Measurements from ENCODE around the gene KCNMA1. TPM values are rescaled to one million over a fixed set of nuclear protein-coding genes. Genes with fewer than 3 reads are reported as not detected.

Gene KCNMA1
- total RNA-seq, 1 donor from 2014 or later: 0.21 TPM

GRCh38 chr10:77448226-77448625 is 189.4 kb downstream of the KCNMA1 start:
- H3K4me3 Mint-ChIP-seq (ENCODE audit: low read depth): no peak overlapping the region
- H3K36me3 Mint-ChIP-seq (ENCODE audit: low read depth): no peaks in the 10 kb centered on the region
- no peak for DNase-seq (ENCODE audit: low spot score)
- H3K27ac Mint-ChIP-seq: no peak overlapping the region
- H3K9me3 Mint-ChIP-seq: no peaks in the 10 kb centered on the region
- H3K4me1 Mint-ChIP-seq (ENCODE audit: low read depth): no peaks in the 10 kb centered on the region
- intact Hi-C loops (cut with micrococcal nuclease): no loop called here
- no peaks in the 10 kb centered on the region for H3K27me3 Mint-ChIP-seq (ENCODE audit: low read depth)

GRCh38 chr10:77446700-77447099 is 190.9 kb downstream of the KCNMA1 start:
- H3K27ac Mint-ChIP-seq: no peak overlapping the region
- H3K9me3 Mint-ChIP-seq: no peaks in the 10 kb centered on the region
- DNase-seq (ENCODE audit: low spot score): no peak

GRCh38 chr10:77445547-77445946 is 192.1 kb downstream of the KCNMA1 start:
- no peak for DNase-seq (ENCODE audit: low spot score)
- no peaks in the 10 kb centered on the region for H3K36me3 Mint-ChIP-seq (ENCODE audit: low read depth)
- intact Hi-C loops (cut with micrococcal nuclease): no loop called here
- H3K4me1 Mint-ChIP-seq (ENCODE audit: low read depth): no peaks in the 10 kb centered on the region
- no peaks in the 10 kb centered on the region for H3K27me3 Mint-ChIP-seq (ENCODE audit: low read depth)
- H3K9me3 Mint-ChIP-seq: no peaks in the 10 kb centered on the region
- no peak overlapping the region for H3K4me3 Mint-ChIP-seq (ENCODE audit: low read depth)
- H3K27ac Mint-ChIP-seq: no peak overlapping the region

More at GRCh38 chr10:77446700-77447099, 190.9 kb downstream of the KCNMA1 start:
- Mint-ChIP-seq H3K4me3 (ENCODE audit: low read depth) (no peak overlapping the region), H3K36me3 (ENCODE audit: low read depth) (no peaks in the 10 kb centered on the region), H3K4me1 (ENCODE audit: low read depth) (no peaks in the 10 kb centered on the region), H3K27me3 (ENCODE audit: low read depth) (no peaks in the 10 kb centered on the region)
- intact Hi-C loops (cut with micrococcal nuclease): no loop called here

- Mint-ChIP-seq H3K36me3 (ENCODE audit: low read depth) (no peaks in the 10 kb centered on the region), H3K9me3 (no peaks in the 10 kb centered on the region), H3K4me1 (ENCODE audit: low read depth) (no peaks in the 10 kb centered on the region), H3K27me3 (ENCODE audit: low read depth) (no peaks in the 10 kb centered on the region), H3K4me3 (ENCODE audit: low read depth) (no peak overlapping the region), H3K27ac (no peak overlapping the region)
- no peak for DNase-seq (ENCODE audit: low spot score)
- intact Hi-C loops (cut with micrococcal nuclease): no loop called here
Measured at GRCh38 chr10:77444041-77444440, 193.6 kb downstream of the KCNMA1 start.

- no peaks in the 10 kb centered on the region for H3K9me3 Mint-ChIP-seq
- H3K36me3 Mint-ChIP-seq (ENCODE audit: low read depth): no peaks in the 10 kb centered on the region
- H3K27ac Mint-ChIP-seq: no peak overlapping the region
- H3K27me3 Mint-ChIP-seq (ENCODE audit: low read depth): no peaks in the 10 kb centered on the region
- intact Hi-C loops (cut with micrococcal nuclease): no loop called here
- DNase-seq (ENCODE audit: low spot score): no peak
- no peak overlapping the region for H3K4me3 Mint-ChIP-seq (ENCODE audit: low read depth)
- no peaks in the 10 kb centered on the region for H3K4me1 Mint-ChIP-seq (ENCODE audit: low read depth)
Measured at GRCh38 chr10:77442699-77443189, 194.9 kb downstream of the KCNMA1 start.

GRCh38 chr10:77441353-77442166 is 196.0 kb downstream of the KCNMA1 start:
- H3K4me3 Mint-ChIP-seq (ENCODE audit: low read depth): no peak overlapping the region
- no peaks in the 10 kb centered on the region for H3K36me3 Mint-ChIP-seq (ENCODE audit: low read depth)
- no peak for DNase-seq (ENCODE audit: low spot score)
- H3K9me3 Mint-ChIP-seq: no peaks in the 10 kb centered on the region
- intact Hi-C loops (cut with micrococcal nuclease): no loop called here
- no peaks in the 10 kb centered on the region for H3K27me3 Mint-ChIP-seq (ENCODE audit: low read depth)
- no peak overlapping the region for H3K27ac Mint-ChIP-seq
- H3K4me1 Mint-ChIP-seq (ENCODE audit: low read depth): no peaks in the 10 kb centered on the region

GRCh38 chr10:77436257-77436975 is 201.2 kb downstream of the KCNMA1 start:
- Mint-ChIP-seq H3K36me3 (ENCODE audit: low read depth) (no peaks in the 10 kb centered on the region), H3K27ac (no peak overlapping the region), H3K4me1 (ENCODE audit: low read depth) (no peaks in the 10 kb centered on the region), H3K27me3 (ENCODE audit: low read depth) (no peaks in the 10 kb centered on the region), H3K4me3 (ENCODE audit: low read depth) (no peak overlapping the region), H3K9me3 (no peaks in the 10 kb centered on the region)
- intact Hi-C loops (cut with micrococcal nuclease): no loop called here
- no peak for DNase-seq (ENCODE audit: low spot score)

- H3K9me3 Mint-ChIP-seq: no peaks in the 10 kb centered on the region
- intact Hi-C loops (cut with micrococcal nuclease): no loop called here
- H3K4me1 Mint-ChIP-seq (ENCODE audit: low read depth): no peaks in the 10 kb centered on the region
- H3K27me3 Mint-ChIP-seq (ENCODE audit: low read depth): no peaks in the 10 kb centered on the region
- DNase-seq (ENCODE audit: low spot score): no peak
- no peak overlapping the region for H3K4me3 Mint-ChIP-seq (ENCODE audit: low read depth)
- no peaks in the 10 kb centered on the region for H3K36me3 Mint-ChIP-seq (ENCODE audit: low read depth)
- no peak overlapping the region for H3K27ac Mint-ChIP-seq
Measured at GRCh38 chr10:77433546-77433945, 204.1 kb downstream of the KCNMA1 start.

GRCh38 chr10:77431980-77432797 is 205.4 kb downstream of the KCNMA1 start:
- Mint-ChIP-seq H3K27me3 (ENCODE audit: low read depth) (no peaks in the 10 kb centered on the region), H3K9me3 (no peaks in the 10 kb centered on the region), H3K36me3 (ENCODE audit: low read depth) (no peaks in the 10 kb centered on the region), H3K27ac (no peak overlapping the region), H3K4me1 (ENCODE audit: low read depth) (no peaks in the 10 kb centered on the region), H3K4me3 (ENCODE audit: low read depth) (no peak overlapping the region)
- intact Hi-C loops (cut with micrococcal nuclease): no loop called here
- DNase-seq (ENCODE audit: low spot score): no peak

- no peaks in the 10 kb centered on the region for H3K27me3 Mint-ChIP-seq (ENCODE audit: low read depth)
- no peak overlapping the region for H3K4me3 Mint-ChIP-seq (ENCODE audit: low read depth)
- no peaks in the 10 kb centered on the region for H3K4me1 Mint-ChIP-seq (ENCODE audit: low read depth)
- DNase-seq (ENCODE audit: low spot score): no peak
- H3K9me3 Mint-ChIP-seq: no peaks in the 10 kb centered on the region
- H3K36me3 Mint-ChIP-seq (ENCODE audit: low read depth): no peaks in the 10 kb centered on the region
- H3K27ac Mint-ChIP-seq: no peak overlapping the region
- intact Hi-C loops (cut with micrococcal nuclease): no loop called here
Measured at GRCh38 chr10:77431209-77431611, 206.4 kb downstream of the KCNMA1 start.

GRCh38 chr10:77430530-77430929 is 207.1 kb downstream of the KCNMA1 start:
- H3K27ac Mint-ChIP-seq: no peak overlapping the region
- no peaks in the 10 kb centered on the region for H3K4me1 Mint-ChIP-seq (ENCODE audit: low read depth)
- H3K36me3 Mint-ChIP-seq (ENCODE audit: low read depth): no peaks in the 10 kb centered on the region
- H3K27me3 Mint-ChIP-seq (ENCODE audit: low read depth): no peaks in the 10 kb centered on the region
- DNase-seq (ENCODE audit: low spot score): no peak
- no peaks in the 10 kb centered on the region for H3K9me3 Mint-ChIP-seq
- no peak overlapping the region for H3K4me3 Mint-ChIP-seq (ENCODE audit: low read depth)
- intact Hi-C loops (cut with micrococcal nuclease): no loop called here

- Mint-ChIP-seq H3K27me3 (ENCODE audit: low read depth) (no peaks in the 10 kb centered on the region), H3K4me3 (ENCODE audit: low read depth) (no peak overlapping the region), H3K4me1 (ENCODE audit: low read depth) (no peaks in the 10 kb centered on the region), H3K36me3 (ENCODE audit: low read depth) (no peaks in the 10 kb centered on the region), H3K9me3 (no peaks in the 10 kb centered on the region), H3K27ac (no peak overlapping the region)
- intact Hi-C loops (cut with micrococcal nuclease): no loop called here
- DNase-seq (ENCODE audit: low spot score): no peak
Measured at GRCh38 chr10:77428691-77429395, 208.8 kb downstream of the KCNMA1 start.

Measured in activated T-helper 2 cell treated with anti-CD3 and anti-CD28 coated beads, Interferon-gamma antibody, Interleukin-2, Interleukin-4, amounts not matched to agents 10 μg/mL and 5 μg/mL and 100 μg/mL, durations not matched to agents 14 hours and 24 hours and 36 hours (primary cell).